HCT116 (cell line): ENCODE results near the gene DPYD.

Experiments
- CTCF ChIP-seq, 3 experiments: fragments of 200-600 bp in 1 of 3; sonication (generic) in 1 of 3; IDR thresholded peaks in 2 of 3; conservative IDR thresholded peaks in 1 of 3; 2 replicates each; pipeline ENCODE4 v1.5.1; 2012 to 2017; ENCODE audit warnings: low read depth in 2 of 3, low read length in 2 of 3, antibody characterized with exemption in 1 of 3, borderline replicate concordance in 1 of 3, control low read depth in 1 of 3, mild to moderate bottlenecking in 1 of 3, mixed read lengths in 1 of 3, mixed run types in 1 of 3, moderate library complexity in 1 of 3; ENCODE audit not compliant: insufficient read depth in 1 of 3
- ELF1 ChIP-seq: IDR thresholded peaks from 2 replicates; pipeline ENCODE4 v1.6.1; 2012; ENCODE audit warnings: low read depth, borderline replicate concordance
- EZH2 ChIP-seq: fragments of 200-600 bp; sonication (generic); IDR thresholded peaks from 2 replicates; pipeline ENCODE4 v1.6.1; 2017; ENCODE audit warnings: antibody characterized with exemption, mixed run types
- EZH2phosphoT487 ChIP-seq: fragments of 200-600 bp; IDR thresholded peaks from 2 replicates; pipeline ENCODE4 v1.6.1; 2018; ENCODE audit warnings: antibody characterized with exemption, borderline replicate concordance
- POLR2A ChIP-seq: IDR thresholded peaks from 2 replicates; pipeline ENCODE4 v1.7.0; 2011; ENCODE audit warnings: borderline replicate concordance; ENCODE audit not compliant: insufficient read depth, insufficient read length; ENCODE audit errors: extremely low read depth

- no peak for TF ChIP-seq EZH2phosphoT487
- TF ChIP-seq POLR2A = no peak
- no peak for TF ChIP-seq CTCF (IDR thresholded peaks at IDR 0.05 in 2 of 3, conservative IDR thresholded peaks at IDR 0.05 in 1 of 3; ENCODE audit: borderline replicate concordance in 1 of 3, insufficient read depth in 1 of 3, low read depth in 2 of 3, low read length in 2 of 3)
- no peak for TF ChIP-seq EZH2
- TF ChIP-seq ELF1 = no peak
Observed at GRCh38 chr1:97200595-97200994, 720.2 kb downstream of the DPYD start.
